ENCODE measurements around the gene LAP3. TPM values are rescaled to one million over a fixed set of nuclear protein-coding genes. Genes with fewer than 3 reads are reported as not detected.

LAP3 gene
- total RNA-seq, 1 donor from 2014 or later = 50.5 TPM

DNA sequence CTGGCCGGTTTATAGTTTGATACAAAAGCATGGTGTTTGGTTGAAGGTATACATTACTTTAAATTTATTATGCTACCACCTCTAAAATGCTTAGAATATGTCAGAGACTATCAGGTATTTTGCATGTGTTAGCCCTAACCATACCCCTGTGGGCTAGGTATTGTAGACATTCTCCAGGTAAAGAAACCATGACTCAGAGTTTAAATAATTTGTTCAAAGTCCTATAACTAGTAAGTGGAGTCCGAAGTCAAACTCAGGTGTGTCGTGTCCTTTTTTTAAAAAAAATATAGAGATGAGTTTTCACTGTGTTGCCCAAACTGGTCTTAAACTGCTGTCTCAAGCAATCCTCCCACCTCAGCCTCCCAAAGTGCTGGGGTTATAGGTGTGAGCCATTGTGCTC is 12.4 kb downstream of the LAP3 start:
- TF ChIP-seq CTCF (IDR thresholded peaks at IDR 0.05) = no peak
- ATAC-seq (ENCODE audit: low read depth) (no peak), DNase-seq (no peak)
- ChIA-PET CTCF (no interaction called here), POLR2A (no interaction called here)
- H3K36me3 Mint-ChIP-seq (ENCODE audit: low read depth) = peaks cover 77% of the 10 kb centered on the region
- H3K4me3 Mint-ChIP-seq = no peak overlapping the region
- H3K27ac Mint-ChIP-seq = no peak overlapping the region
- H3K9me3 Mint-ChIP-seq = no peaks in the 10 kb centered on the region
- H3K27me3 Mint-ChIP-seq = no peaks in the 10 kb centered on the region
- intact Hi-C loops (cut with micrococcal nuclease) = no loop called here
- H3K4me1 Mint-ChIP-seq = peaks cover 27% of the 10 kb centered on the region

- Mint-ChIP-seq H3K4me3 (peak overlapping the region; percentile 17), H3K36me3 (ENCODE audit: low read depth) (peaks cover 68% of the 10 kb centered on the region), H3K27me3 (no peaks in the 10 kb centered on the region), H3K9me3 (no peaks in the 10 kb centered on the region), H3K27ac (peak overlapping the region; percentile 69), H3K4me1 (peaks cover 43% of the 10 kb centered on the region)
- TF ChIP-seq CTCF (IDR thresholded peaks at IDR 0.05) = no peak
- POLR2A ChIA-PET = interaction anchor here (1.7 to 3.2 kb wide), 3 partner anchors 13 to 19 kb away, joined by 4 to 42 read pairs (median 25); partner anchors contain the start of genes LAP3 and MED28
- intact Hi-C loops (cut with micrococcal nuclease) = loop anchor here (1.0 to 5.0 kb wide), 4 partner anchors 18 to 427 kb away; partner anchors contain the start of genes LAP3, LCORL and MED28
- ATAC-seq (ENCODE audit: low read depth) = peak; percentile 91
- DNase-seq = no peak
- CTCF ChIA-PET = interaction anchor here (1.0 to 1.5 kb wide), 4 partner anchors 17 to 221 kb away, joined by 3 to 6 read pairs (median 4); no protein-coding TSS in a partner anchor
Measured at GRCh38 chr4:17595471-17596005, 18.5 kb downstream of the LAP3 start.

- intact Hi-C loops (cut with micrococcal nuclease) = loop anchor here (5.0 kb wide), 1 partner anchor 425 kb away; the partner anchor contains the start of gene LCORL
- ChIA-PET POLR2A (interaction anchor here (0.6 to 1.5 kb wide), 3 partner anchors 16 to 211 kb away, joined by 3 to 5 read pairs (median 4); no protein-coding TSS in a partner anchor), CTCF (no interaction called here)
- H3K9me3 Mint-ChIP-seq = no peaks in the 10 kb centered on the region
- no peaks in the 10 kb centered on the region for H3K27me3 Mint-ChIP-seq
- ATAC-seq (ENCODE audit: low read depth) = no peak
- H3K27ac Mint-ChIP-seq = no peak overlapping the region
- no peak overlapping the region for H3K4me3 Mint-ChIP-seq
- peaks cover 62% of the 10 kb centered on the region for H3K36me3 Mint-ChIP-seq (ENCODE audit: low read depth)
- H3K4me1 Mint-ChIP-seq = peaks cover 32% of the 10 kb centered on the region
- TF ChIP-seq CTCF (IDR thresholded peaks at IDR 0.05) = no peak
- no peak for DNase-seq
Measured at GRCh38 chr4:17597517-17597916, 20.5 kb downstream of the LAP3 start.

GRCh38 chr4:17599826-17600225 is 22.8 kb downstream of the LAP3 start:
- intact Hi-C loops (cut with micrococcal nuclease) = loop anchor here (5.0 kb wide), 1 partner anchor 422 kb away; the partner anchor contains the start of gene LCORL
- no peak for ATAC-seq (ENCODE audit: low read depth)

More at GRCh38 chr4:17599826-17600225, 22.8 kb downstream of the LAP3 start:
- H3K9me3 Mint-ChIP-seq = no peaks in the 10 kb centered on the region
- H3K27me3 Mint-ChIP-seq = no peaks in the 10 kb centered on the region
- ChIA-PET CTCF (no interaction called here), POLR2A (interaction anchor here (1.5 kb wide), 1 partner anchor 14 kb away, joined by 20 read pairs; the partner anchor contains the start of gene MED28)
- peaks cover 12% of the 10 kb centered on the region for H3K4me1 Mint-ChIP-seq
- DNase-seq = no peak
- H3K4me3 Mint-ChIP-seq = no peak overlapping the region
- H3K27ac Mint-ChIP-seq = no peak overlapping the region
- no peak for TF ChIP-seq CTCF (IDR thresholded peaks at IDR 0.05)
- H3K36me3 Mint-ChIP-seq (ENCODE audit: low read depth) = peaks cover 54% of the 10 kb centered on the region

All from activated B cell treated with CpG ODN at 0.5 μM for 24 hours (primary cell).